ENCODE results near the gene MED17.

Gene MED17

GRCh38 chr11:93801366-93801765, 17.3 kb downstream of the MED17 start:
- Histone ChIP-seq H2BK12ac (ENCODE audit: low read length) (no peak overlapping the region), H3K27me3 (ENCODE audit: insufficient read depth, low read length) (no peaks in the 10 kb centered on the region), H3K79me1 (ENCODE audit: low read length) (no peaks in the 10 kb centered on the region), H3K4me1 (ENCODE audit: control insufficient read depth in 1 of 2, insufficient read depth in 2 of 2, low read length in 2 of 2) (no peaks in the 10 kb centered on the region), H2AK5ac (ENCODE audit: low read length) (no peak overlapping the region), H3K9ac (ENCODE audit: low read length) (no peak overlapping the region), H4K12ac (ENCODE audit: low read depth, low read length) (no peak overlapping the region), H3K18ac (ENCODE audit: low read length) (no peak overlapping the region), H2BK120ac (ENCODE audit: insufficient read depth, low read length, poor library complexity) (no peak overlapping the region), H2BK5ac (ENCODE audit: low read depth, low read length, poor library complexity) (no peak overlapping the region), H3K27ac (ENCODE audit: low read depth, low read length) (no peak overlapping the region), H3K79me2 (ENCODE audit: control insufficient read depth, insufficient read depth, low read length, poor library complexity) (no peaks in the 10 kb centered on the region), H3K9me3 (ENCODE audit: insufficient read depth, low read depth, low read length) (no peaks in the 10 kb centered on the region), H3K23ac (ENCODE audit: low read length) (no peak overlapping the region), H3K36me3 (ENCODE audit: control insufficient read depth in 1 of 2, insufficient read depth in 2 of 2, low read length in 2 of 2) (peaks cover 17 to 40% of the 10 kb centered on the region in 2 experiments), H4K8ac (ENCODE audit: low read depth, low read length) (no peak overlapping the region), H2AFZ (ENCODE audit: insufficient read depth, low read length, poor library complexity) (no peak overlapping the region), H3K4ac (ENCODE audit: low read depth, low read length) (no peak overlapping the region), H3K4me2 (ENCODE audit: low read length) (no peak overlapping the region), H3K4me3 (ENCODE audit: low read depth, low read length) (no peak overlapping the region), H3K14ac (ENCODE audit: low read length) (no peak overlapping the region), H4K91ac (ENCODE audit: low read depth, low read length) (no peak overlapping the region)
- no peak for DNase-seq
- no CpG with 5 or more reads among the region's 2 CpGs for WGBS (ENCODE audit: extremely low coverage, insufficient coverage, insufficient read length)

- Histone ChIP-seq H3K14ac (ENCODE audit: low read length) (no peak overlapping the region), H2BK5ac (ENCODE audit: low read depth, low read length, poor library complexity) (no peak overlapping the region), H3K23ac (ENCODE audit: low read length) (no peak overlapping the region), H3K9ac (ENCODE audit: low read length) (no peak overlapping the region), H3K27ac (ENCODE audit: low read depth, low read length) (no peak overlapping the region), H3K18ac (ENCODE audit: low read length) (no peak overlapping the region), H3K79me2 (ENCODE audit: control insufficient read depth, insufficient read depth, low read length, poor library complexity) (no peaks in the 10 kb centered on the region), H3K4me2 (ENCODE audit: low read length) (no peak overlapping the region), H3K79me1 (ENCODE audit: low read length) (no peaks in the 10 kb centered on the region), H2BK12ac (ENCODE audit: low read length) (no peak overlapping the region), H3K9me3 (ENCODE audit: insufficient read depth, low read depth, low read length) (no peaks in the 10 kb centered on the region), H3K27me3 (ENCODE audit: insufficient read depth, low read length) (no peaks in the 10 kb centered on the region), H4K8ac (ENCODE audit: low read depth, low read length) (no peak overlapping the region), H4K91ac (ENCODE audit: low read depth, low read length) (no peak overlapping the region), H2BK120ac (ENCODE audit: insufficient read depth, low read length, poor library complexity) (no peak overlapping the region), H3K36me3 (ENCODE audit: control insufficient read depth in 1 of 2, insufficient read depth in 2 of 2, low read length in 2 of 2) (peaks cover 22 to 42% of the 10 kb centered on the region in 2 experiments), H3K4ac (ENCODE audit: low read depth, low read length) (no peak overlapping the region), H3K4me1 (ENCODE audit: control insufficient read depth in 1 of 2, insufficient read depth in 2 of 2, low read length in 2 of 2) (no peaks in the 10 kb centered on the region), H3K4me3 (ENCODE audit: low read depth, low read length) (no peak overlapping the region), H2AK5ac (ENCODE audit: low read length) (no peak overlapping the region), H4K12ac (ENCODE audit: low read depth, low read length) (no peak overlapping the region), H2AFZ (ENCODE audit: insufficient read depth, low read length, poor library complexity) (no peak overlapping the region)
- DNase-seq = no peak
- no CpG with 5 or more reads among the region's 2 CpGs for WGBS (ENCODE audit: extremely low coverage, insufficient coverage, insufficient read length)
Observed at GRCh38 chr11:93804879-93805278, 20.8 kb downstream of the MED17 start.

GRCh38 chr11:93807980-93808379, 23.9 kb downstream of the MED17 start:
- H3K4me3 ChIP-seq (ENCODE audit: low read depth, low read length) = no peak overlapping the region
- no peak overlapping the region for H4K12ac ChIP-seq (ENCODE audit: low read depth, low read length)
- H3K27me3 ChIP-seq (ENCODE audit: insufficient read depth, low read length) = no peaks in the 10 kb centered on the region
- H3K4ac ChIP-seq (ENCODE audit: low read depth, low read length) = no peak overlapping the region
- no peak overlapping the region for H2AFZ ChIP-seq (ENCODE audit: insufficient read depth, low read length, poor library complexity)
- H2AK5ac ChIP-seq (ENCODE audit: low read length) = no peak overlapping the region
- H2BK12ac ChIP-seq (ENCODE audit: low read length) = no peak overlapping the region
- no peak overlapping the region for H4K91ac ChIP-seq (ENCODE audit: low read depth, low read length)
- H3K9ac ChIP-seq (ENCODE audit: low read length) = no peak overlapping the region
- H3K79me2 ChIP-seq (ENCODE audit: control insufficient read depth, insufficient read depth, low read length, poor library complexity) = no peaks in the 10 kb centered on the region
- no peak overlapping the region for H3K23ac ChIP-seq (ENCODE audit: low read length)
- H3K27ac ChIP-seq (ENCODE audit: low read depth, low read length) = no peak overlapping the region
- H3K14ac ChIP-seq (ENCODE audit: low read length) = no peak overlapping the region
- no peaks in the 10 kb centered on the region for H3K79me1 ChIP-seq (ENCODE audit: low read length)
- DNase-seq = no peak
- H3K4me1 ChIP-seq (ENCODE audit: control insufficient read depth in 1 of 2, insufficient read depth in 2 of 2, low read length in 2 of 2) = no peaks in the 10 kb centered on the region
- H2BK5ac ChIP-seq (ENCODE audit: low read depth, low read length, poor library complexity) = no peak overlapping the region
- H3K18ac ChIP-seq (ENCODE audit: low read length) = no peak overlapping the region
- H3K4me2 ChIP-seq (ENCODE audit: low read length) = no peak overlapping the region
- no CpG with 5 or more reads among the region's 3 CpGs for WGBS (ENCODE audit: extremely low coverage, insufficient coverage, insufficient read length)
- no peak overlapping the region for H4K8ac ChIP-seq (ENCODE audit: low read depth, low read length)
- no peak overlapping the region for H2BK120ac ChIP-seq (ENCODE audit: insufficient read depth, low read length, poor library complexity)
- H3K9me3 ChIP-seq (ENCODE audit: insufficient read depth, low read depth, low read length) = no peaks in the 10 kb centered on the region
- H3K36me3 ChIP-seq (ENCODE audit: control insufficient read depth in 1 of 2, insufficient read depth in 2 of 2, low read length in 2 of 2) = peaks cover 25 to 48% of the 10 kb centered on the region in 2 experiments

- no peak overlapping the region for H3K18ac ChIP-seq (ENCODE audit: low read length)
- H3K27ac ChIP-seq (ENCODE audit: low read depth, low read length) = peak overlapping the region; percentile 77
- H3K4ac ChIP-seq (ENCODE audit: low read depth, low read length) = no peak overlapping the region
- H3K9me3 ChIP-seq (ENCODE audit: insufficient read depth, low read depth, low read length) = no peaks in the 10 kb centered on the region
- peaks cover 12 to 14% of the 10 kb centered on the region in 2 experiments for H3K4me1 ChIP-seq (ENCODE audit: control insufficient read depth in 1 of 2, insufficient read depth in 2 of 2, low read length in 2 of 2)
- no peak for DNase-seq
- H2BK5ac ChIP-seq (ENCODE audit: low read depth, low read length, poor library complexity) = no peak overlapping the region
- no peak overlapping the region for H4K8ac ChIP-seq (ENCODE audit: low read depth, low read length)
- no peak overlapping the region for H3K4me2 ChIP-seq (ENCODE audit: low read length)
- H3K9ac ChIP-seq (ENCODE audit: low read length) = no peak overlapping the region
- no peak overlapping the region for H3K14ac ChIP-seq (ENCODE audit: low read length)
- H3K79me1 ChIP-seq (ENCODE audit: low read length) = peaks cover 11% of the 10 kb centered on the region
- no CpG with 5 or more reads among the region's 5 CpGs for WGBS (ENCODE audit: extremely low coverage, insufficient coverage, insufficient read length)
- H2AFZ ChIP-seq (ENCODE audit: insufficient read depth, low read length, poor library complexity) = no peak overlapping the region
- no peak overlapping the region for H3K23ac ChIP-seq (ENCODE audit: low read length)
- no peaks in the 10 kb centered on the region for H3K27me3 ChIP-seq (ENCODE audit: insufficient read depth, low read length)
- H3K4me3 ChIP-seq (ENCODE audit: low read depth, low read length) = no peak overlapping the region
- no peak overlapping the region for H2BK120ac ChIP-seq (ENCODE audit: insufficient read depth, low read length, poor library complexity)
- no peaks in the 10 kb centered on the region for H3K79me2 ChIP-seq (ENCODE audit: control insufficient read depth, insufficient read depth, low read length, poor library complexity)
- no peak overlapping the region for H2AK5ac ChIP-seq (ENCODE audit: low read length)
- H2BK12ac ChIP-seq (ENCODE audit: low read length) = no peak overlapping the region
- no peak overlapping the region for H4K91ac ChIP-seq (ENCODE audit: low read depth, low read length)
- no peak overlapping the region for H4K12ac ChIP-seq (ENCODE audit: low read depth, low read length)
- peaks cover 20 to 29% of the 10 kb centered on the region in 2 experiments for H3K36me3 ChIP-seq (ENCODE audit: control insufficient read depth in 1 of 2, insufficient read depth in 2 of 2, low read length in 2 of 2)
Observed at GRCh38 chr11:93813974-93814373, 29.9 kb downstream of the MED17 start.
